T-cell (primary cell): Measurements from ENCODE around the gene FOCAD. TPM values are rescaled to one million over a fixed set of nuclear protein-coding genes. Genes with fewer than 3 reads are reported as not detected.

Source experiments
- ATAC-seq, 4 experiments: fragments of 200-7000 bp in 3 of 4; fragments of 150-1000 bp in 1 of 4; cut with Tn5 transposase; replicated peaks in 1 of 4; 1 replicate in 3 of 4; 2 replicates in 1 of 4; pipeline ENCODE4 v1.10.0; 2021; ENCODE audit warnings: moderate library complexity in 3 of 4, mild to moderate bottlenecking in 2 of 4, moderate number of reproducible peaks in 1 of 4
- CTCF ChIA-PET, 2 donors: fragments of 300-600 bp; sonication (Branson Sonifier 250); formaldehyde crosslinking; loops; one replicate each; lab custom pipeline; 2022; ENCODE audit warnings: antibody characterized with exemption in 2 of 2; lab: Charles Lee
- POLR2A ChIA-PET, 2 donors: fragments of 300-600 bp; sonication (Branson Sonifier 250); formaldehyde crosslinking; loops; one replicate each; lab custom pipeline; 2022; ENCODE audit warnings: antibody characterized with exemption in 2 of 2; lab: Charles Lee
- DNase-seq, 35 experiments: peaks; one replicate each; pipeline versions ENCODE4 v3.0.0 to v3.0.0-alpha.2; 2013 to 2023
- H3K27ac ChIP-seq: one replicate; pipeline ENCODE4 v1.5.1; 2013; ENCODE audit warnings: low read length
- H3K27me3 ChIP-seq, 2 experiments: replicated peaks in 1 of 2; 1 replicate in 1 of 2; 2 replicates in 1 of 2; pipeline versions ENCODE4 v1.6.1 to v1.7.0; 2013; ENCODE audit warnings: low read length in 1 of 2, mixed read lengths in 1 of 2; ENCODE audit not compliant: control insufficient read depth in 2 of 2, insufficient read depth in 2 of 2; ENCODE audit errors: extremely low read depth in 1 of 2
- H3K36me3 ChIP-seq, 2 donors: 1 replicate in 1 of 2; 2 replicates in 1 of 2; pipeline versions ENCODE4 v1.6.1 to v1.7.0; 2013; ENCODE audit warnings: low read length in 1 of 2; ENCODE audit not compliant: control insufficient read depth in 2 of 2, insufficient read depth in 1 of 2; ENCODE audit errors: extremely low read depth in 1 of 2
- H3K4me1 ChIP-seq, 2 experiments: 1 replicate in 1 of 2; 2 replicates in 1 of 2; pipeline versions ENCODE4 v1.6.1 to v1.7.0; 2013; ENCODE audit warnings: low read length in 2 of 2, mixed read lengths in 1 of 2; ENCODE audit not compliant: insufficient read depth in 2 of 2, control insufficient read depth in 1 of 2; ENCODE audit errors: extremely low read depth in 1 of 2
- H3K4me3 ChIP-seq, 2 donors: 1 replicate in 1 of 2; 2 replicates in 1 of 2; pipeline versions ENCODE4 v1.5.1 to v1.7.0; 2013; ENCODE audit warnings: mild to moderate bottlenecking in 2 of 2, low read length in 1 of 2, moderate library complexity in 1 of 2; ENCODE audit not compliant: control insufficient read depth in 1 of 2; ENCODE audit errors: extremely low read depth in 1 of 2
- H3K9me3 ChIP-seq: 2 replicates; pipeline ENCODE4 v1.7.0; 2013
- H3K27ac Mint-ChIP-seq, 2 donors: one replicate each; pipeline ENCODE4 v1.8.0; 2020 to 2021; ENCODE audit warnings: mild to moderate bottlenecking in 2 of 2, mixed read lengths in 2 of 2
- H3K27me3 Mint-ChIP-seq, 2 donors: one replicate each; pipeline ENCODE4 v1.8.0; 2021 to 2022; ENCODE audit warnings: mixed read lengths in 2 of 2
- H3K36me3 Mint-ChIP-seq: one replicate; pipeline ENCODE4 v1.8.0; 2021; ENCODE audit warnings: mixed read lengths
- H3K4me1 Mint-ChIP-seq, 3 donors: one replicate each; pipeline ENCODE4 v1.8.0; 2020 to 2022; ENCODE audit warnings: mixed read lengths in 3 of 3, mild to moderate bottlenecking in 1 of 3
- H3K4me3 Mint-ChIP-seq, 3 donors: one replicate each; pipeline ENCODE4 v1.8.0; 2020 to 2022; ENCODE audit warnings: mild to moderate bottlenecking in 3 of 3, mixed read lengths in 3 of 3, moderate library complexity in 3 of 3
- H3K9me3 Mint-ChIP-seq, 3 donors: one replicate each; pipeline ENCODE4 v1.8.0; 2020 to 2022; ENCODE audit warnings: mixed read lengths in 3 of 3
- WGBS: methylation state at CpG from one replicate; pipeline ENCODE4 v1.1.5; 2013; ENCODE audit warnings: missing lambda C conversion rate; ENCODE audit not compliant: insufficient coverage; 5-methylcytosine and 5-hydroxymethylcytosine counted together
- total RNA-seq, 35 experiments: library from RNA in 6 of 35; stranded (reverse) in 6 of 35; fragments of 120-200 nt in 1 of 35; gene quantifications; one replicate each; pipeline versions ENCODE4 v1.2.1 to v1.2.4 and lab custom pipeline; 2013 to 2026

The FOCAD gene
- total RNA-seq, 5 donors from 2014 or later (not counting 1 experiment from before 2014, with no cell fraction given), result 13.4 to 29.0 (median 21.3) TPM

- Mint-ChIP-seq H3K4me1 (peaks cover 10 to 21% (median 11%) of the 10 kb centered on the region in 3 donors), H3K27ac (no peak overlapping the region), H3K27me3 (no peaks in the 10 kb centered on the region), H3K4me3 (no peak overlapping the region), H3K36me3 (peaks cover 4% of the 10 kb centered on the region), H3K9me3 (no peaks in the 10 kb centered on the region)
- ChIA-PET POLR2A (interaction anchor here in 1 of 2 donors (0.6 kb wide), 1 partner anchor 151 kb away, joined by 7 read pairs; no protein-coding TSS in a partner anchor), CTCF (no interaction called here)
- Histone ChIP-seq H3K4me1 (no peaks in the 10 kb centered on the region), H3K36me3 (no peaks in the 10 kb centered on the region), H3K9me3 (no peaks in the 10 kb centered on the region), H3K27ac (no peak overlapping the region), H3K4me3 (no peak overlapping the region), H3K27me3 (no peaks in the 10 kb centered on the region)
- ATAC-seq (no peak), DNase-seq (no peak)
Measured at GRCh38 chr9:20698782-20699181, 14.7 kb downstream of the FOCAD start.

- ChIA-PET CTCF (interaction anchor here (0.6 to 0.8 kb wide), 3 partner anchors 9 to 231 kb away, joined by 3 read pairs; no protein-coding TSS in a partner anchor), POLR2A (interaction anchor here in 1 of 2 donors (0.7 kb wide), 1 partner anchor 48 kb away, joined by 4 read pairs; no protein-coding TSS in a partner anchor)
- no peak for ATAC-seq
- no peaks in the 10 kb centered on the region for H3K27me3 Mint-ChIP-seq
- no peaks in the 10 kb centered on the region for H3K4me1 ChIP-seq
- no peaks in the 10 kb centered on the region for H3K27me3 ChIP-seq
- 20% methylated on average over 1 of the region's 1 CpG for WGBS
- no peak overlapping the region for H3K27ac Mint-ChIP-seq
- H3K9me3 ChIP-seq, result no peaks in the 10 kb centered on the region
- H3K4me1 Mint-ChIP-seq, result peaks cover 10 to 21% (median 11%) of the 10 kb centered on the region in 3 donors
- no peak overlapping the region for H3K27ac ChIP-seq
- no peaks in the 10 kb centered on the region for H3K9me3 Mint-ChIP-seq
- H3K4me3 Mint-ChIP-seq, result no peak overlapping the region
- DNase-seq, result no peak
- peaks cover 6% of the 10 kb centered on the region for H3K36me3 Mint-ChIP-seq
- no peak overlapping the region for H3K4me3 ChIP-seq
- no peaks in the 10 kb centered on the region for H3K36me3 ChIP-seq
Measured at GRCh38 chr9:20701060-20701459, 17.0 kb downstream of the FOCAD start.

DNA sequence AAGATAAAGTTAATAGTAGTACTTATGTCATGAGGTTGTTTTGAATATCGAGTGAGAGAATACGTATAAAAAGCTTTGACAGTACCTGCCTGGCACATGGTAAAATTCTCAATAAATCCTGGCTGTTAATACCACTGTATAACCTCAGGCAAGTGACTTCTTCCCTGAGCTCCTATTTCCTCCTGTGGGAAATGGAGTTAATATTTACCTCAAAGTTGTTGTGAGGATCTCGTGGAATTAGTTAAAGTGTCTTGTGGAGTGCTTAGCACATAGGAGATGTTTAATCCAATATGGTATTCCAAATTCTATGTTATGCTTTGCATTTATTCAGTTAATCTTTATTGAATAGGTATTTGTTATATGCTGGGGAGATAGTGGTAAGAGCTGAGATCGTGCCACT is 18.5 kb downstream of the FOCAD start:
- no peaks in the 10 kb centered on the region for H3K9me3 ChIP-seq
- no peaks in the 10 kb centered on the region for H3K27me3 Mint-ChIP-seq
- H3K4me3 Mint-ChIP-seq, result no peak overlapping the region
- ATAC-seq, result no peak
- ChIA-PET POLR2A (interaction anchor here in 1 of 2 donors (0.5 kb wide), 2 partner anchors 209 to 492 kb away, joined by 3 to 4 read pairs; no protein-coding TSS in a partner anchor), CTCF (no interaction called here)
- no peaks in the 10 kb centered on the region for H3K9me3 Mint-ChIP-seq
- no peaks in the 10 kb centered on the region for H3K27me3 ChIP-seq
- peaks cover 10 to 16% (median 11%) of the 10 kb centered on the region in 3 donors for H3K4me1 Mint-ChIP-seq
- no peaks in the 10 kb centered on the region for H3K36me3 ChIP-seq
- DNase-seq, result no peak
- WGBS, result no CpG with 5 or more reads among the region's 4 CpGs
- no peaks in the 10 kb centered on the region for H3K4me1 ChIP-seq
- no peak overlapping the region for H3K27ac Mint-ChIP-seq
- H3K27ac ChIP-seq, result no peak overlapping the region
- H3K36me3 Mint-ChIP-seq, result peaks cover 2% of the 10 kb centered on the region
- no peak overlapping the region for H3K4me3 ChIP-seq

DNA sequence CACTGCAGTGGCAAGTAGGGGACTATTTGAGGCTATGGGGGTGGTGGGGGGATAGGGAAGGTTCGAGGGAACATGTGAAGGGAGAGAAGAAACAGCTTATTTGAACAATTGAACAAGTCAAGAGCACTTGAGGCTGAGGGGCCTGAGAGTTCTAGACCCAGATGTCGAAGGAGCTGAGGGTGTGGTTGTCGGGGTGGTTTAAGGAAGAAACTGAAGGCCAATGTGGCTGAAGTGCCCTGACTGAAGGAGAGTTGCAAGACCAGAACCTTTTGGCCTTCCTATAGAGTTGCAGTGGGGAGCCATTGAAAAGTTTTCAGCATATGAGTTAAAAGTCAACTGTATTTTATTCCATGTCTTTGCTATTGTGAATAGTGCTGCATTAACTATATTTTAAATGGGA is 19.1 kb downstream of the FOCAD start:
- no peaks in the 10 kb centered on the region for H3K9me3 Mint-ChIP-seq
- CTCF ChIA-PET, result no interaction called here
- Histone ChIP-seq H3K9me3 (no peaks in the 10 kb centered on the region), H3K4me1 (no peaks in the 10 kb centered on the region), H3K4me3 (no peak overlapping the region), H3K36me3 (no peaks in the 10 kb centered on the region), H3K27ac (no peak overlapping the region), H3K27me3 (no peaks in the 10 kb centered on the region)
- H3K36me3 Mint-ChIP-seq, result peaks cover 2% of the 10 kb centered on the region
- peaks cover 10 to 15% (median 11%) of the 10 kb centered on the region in 3 donors for H3K4me1 Mint-ChIP-seq
- WGBS, result 90% methylated on average over 3 of the region's 3 CpGs
- no peak for DNase-seq
- POLR2A ChIA-PET, result interaction anchor here in 1 of 2 donors (0.5 kb wide), 1 partner anchor 210 kb away, joined by 3 read pairs; no protein-coding TSS in a partner anchor
- H3K27me3 Mint-ChIP-seq, result no peaks in the 10 kb centered on the region
- H3K27ac Mint-ChIP-seq, result no peak overlapping the region
- ATAC-seq, result no peak
- no peak overlapping the region for H3K4me3 Mint-ChIP-seq

DNA sequence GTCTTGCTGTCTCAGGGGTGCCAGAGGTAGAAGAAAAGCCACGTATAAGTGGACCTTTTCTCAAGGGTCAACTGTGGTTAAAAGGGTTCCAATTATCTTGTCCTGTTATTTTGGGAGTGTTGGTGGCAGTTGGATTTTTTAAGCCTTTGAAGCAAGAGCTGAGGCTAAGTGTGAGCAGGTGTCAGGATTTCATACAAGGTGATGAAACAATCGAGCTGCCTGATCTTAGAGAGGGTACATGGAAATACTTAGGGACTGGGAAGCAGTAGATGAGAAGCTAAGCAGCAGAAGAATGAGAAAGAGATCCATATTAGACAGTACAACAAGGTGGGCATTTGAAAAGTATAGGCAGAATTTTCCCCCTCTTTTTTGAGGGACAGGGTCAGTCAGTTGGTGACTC is 23.6 kb downstream of the FOCAD start:
- Mint-ChIP-seq H3K36me3 (peaks cover 5% of the 10 kb centered on the region), H3K4me3 (no peak overlapping the region), H3K4me1 (peaks cover 4 to 7% (median 5%) of the 10 kb centered on the region in 3 donors), H3K27me3 (no peaks in the 10 kb centered on the region), H3K27ac (no peak overlapping the region), H3K9me3 (no peaks in the 10 kb centered on the region)
- 100% methylated on average over 1 of the region's 2 CpGs for WGBS
- Histone ChIP-seq H3K27ac (no peak overlapping the region), H3K4me3 (no peak overlapping the region), H3K9me3 (no peaks in the 10 kb centered on the region), H3K36me3 (no peaks in the 10 kb centered on the region), H3K4me1 (no peaks in the 10 kb centered on the region), H3K27me3 (no peaks in the 10 kb centered on the region)
- ChIA-PET CTCF (interaction anchor here in 1 of 2 donors (1.2 kb wide), 1 partner anchor 12 kb away, joined by 3 read pairs; no protein-coding TSS in a partner anchor), POLR2A (interaction anchor here in 1 of 2 donors (0.7 kb wide), 1 partner anchor 14 kb away, joined by 5 read pairs; no protein-coding TSS in a partner anchor)
- no peak for DNase-seq
- ATAC-seq, result no peak

DNA sequence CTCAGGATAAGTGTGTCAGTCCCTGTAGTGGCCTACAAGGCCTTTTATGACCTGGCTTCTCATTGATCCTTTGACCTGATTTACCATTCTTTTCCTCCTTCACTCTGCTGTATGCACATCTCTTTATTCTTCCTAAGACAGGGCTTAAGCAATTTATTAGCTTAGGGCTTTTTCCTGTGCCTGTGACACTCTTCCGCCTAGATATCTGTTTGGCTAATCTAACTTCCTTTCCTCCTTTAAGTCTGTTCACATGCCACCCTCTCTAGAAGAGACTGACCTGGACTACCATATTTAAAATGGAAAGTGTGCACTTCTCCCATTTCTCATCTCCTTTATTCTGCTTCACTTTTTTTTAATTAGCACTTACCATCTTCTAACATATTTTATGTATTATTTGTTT is 29.1 kb downstream of the FOCAD start:
- 60% methylated on average over 1 of the region's 1 CpG for WGBS
- ChIA-PET POLR2A (no interaction called here), CTCF (no interaction called here)
- peaks cover 33% of the 10 kb centered on the region for H3K36me3 Mint-ChIP-seq
- Histone ChIP-seq H3K9me3 (no peaks in the 10 kb centered on the region), H3K4me3 (no peak overlapping the region), H3K27ac (no peak overlapping the region), H3K4me1 (no peaks in the 10 kb centered on the region), H3K27me3 (no peaks in the 10 kb centered on the region), H3K36me3 (peaks cover 0 to 4% of the 10 kb centered on the region in 2 donors)
- no peak overlapping the region for H3K4me3 Mint-ChIP-seq
- DNase-seq, result no peak
- H3K27ac Mint-ChIP-seq, result no peak overlapping the region
- no peak for ATAC-seq
- H3K4me1 Mint-ChIP-seq, result peaks cover 14 to 28% (median 17%) of the 10 kb centered on the region in 3 donors
- H3K9me3 Mint-ChIP-seq, result peaks cover 0 to 8% (median 0%) of the 10 kb centered on the region in 3 donors
- no peaks in the 10 kb centered on the region for H3K27me3 Mint-ChIP-seq
